HepG2 (cell line): ENCODE data around the gene RPAP2.

Experiments
- CC2D1A ChIP-seq: sonication (generic); formaldehyde crosslinking; IDR thresholded peaks from 2 replicates; pipeline ENCODE4 v1.8.1; 2023; ENCODE audit warnings: mild to moderate bottlenecking, missing genetic modification reagents
- FOXK1 ChIP-seq: sonication (generic); formaldehyde crosslinking; IDR thresholded peaks from 2 replicates; pipeline ENCODE4 v1.4.0; 2020; ENCODE audit warnings: low read depth, missing genetic modification reagents, borderline replicate concordance
- HNF4G ChIP-seq, 2 experiments: sonication (generic) in 1 of 2; formaldehyde crosslinking in 1 of 2; IDR thresholded peaks; 2 replicates each; pipeline versions ENCODE4 v1.4.0 to v1.6.1; 2011 to 2020; ENCODE audit warnings: borderline replicate concordance in 2 of 2, low read depth in 2 of 2, mild to moderate bottlenecking in 2 of 2, low read length in 1 of 2, missing genetic modification reagents in 1 of 2, moderate library complexity in 1 of 2
- HOXD1 ChIP-seq: sonication (generic); formaldehyde crosslinking; IDR thresholded peaks from 2 replicates; pipeline ENCODE4 v1.5.0; 2020; ENCODE audit warnings: missing genetic modification reagents
- NFE2L1 ChIP-seq: sonication (generic); formaldehyde crosslinking; IDR thresholded peaks from 2 replicates; pipeline ENCODE4 v1.4.0; 2020; ENCODE audit warnings: missing genetic modification reagents, mild to moderate bottlenecking, borderline replicate concordance
- POLR2AphosphoS5 ChIP-seq: IDR thresholded peaks from 2 replicates; pipeline ENCODE4 v1.6.1; 2012; ENCODE audit warnings: low read depth, low read length
- SP2 ChIP-seq: sonication (generic); formaldehyde crosslinking; IDR thresholded peaks from 2 replicates; pipeline ENCODE4 v1.5.1; 2020; ENCODE audit warnings: mild to moderate bottlenecking, missing genetic modification reagents
- ZNF253 ChIP-seq: sonication (generic); formaldehyde crosslinking; IDR thresholded peaks from 2 replicates; pipeline ENCODE4 v1.8.0; 2022; ENCODE audit warnings: mild to moderate bottlenecking, missing genetic modification reagents, borderline replicate concordance
- TF ChIP-seq, protein P1 (sequence below): sonication (generic); formaldehyde crosslinking; IDR thresholded peaks from 2 replicates; pipeline ENCODE4 v1.5.0; 2020; ENCODE audit warnings: mild to moderate bottlenecking, missing genetic modification reagents, moderate library complexity
- TF ChIP-seq, protein P2 (sequence below): sonication (generic); formaldehyde crosslinking; IDR thresholded peaks from 2 replicates; pipeline ENCODE4 v1.4.0; 2020; ENCODE audit warnings: mild to moderate bottlenecking, low read depth, missing genetic modification reagents
- TF ChIP-seq, protein P3 (sequence below), 2 experiments: sonication (generic) in 1 of 2; formaldehyde crosslinking in 1 of 2; IDR thresholded peaks; 2 replicates each; pipeline versions ENCODE4 v1.5.1 to v1.6.1; 2011 to 2020; ENCODE audit warnings: borderline replicate concordance in 1 of 2, low read depth in 1 of 2, low read length in 1 of 2, mild to moderate bottlenecking in 1 of 2, missing genetic modification reagents in 1 of 2, moderate library complexity in 1 of 2
- TF ChIP-seq, protein P4 (sequence below): IDR thresholded peaks from 2 replicates; pipeline ENCODE4 v1.6.1; 2012; ENCODE audit warnings: inconsistent platforms

DNA sequence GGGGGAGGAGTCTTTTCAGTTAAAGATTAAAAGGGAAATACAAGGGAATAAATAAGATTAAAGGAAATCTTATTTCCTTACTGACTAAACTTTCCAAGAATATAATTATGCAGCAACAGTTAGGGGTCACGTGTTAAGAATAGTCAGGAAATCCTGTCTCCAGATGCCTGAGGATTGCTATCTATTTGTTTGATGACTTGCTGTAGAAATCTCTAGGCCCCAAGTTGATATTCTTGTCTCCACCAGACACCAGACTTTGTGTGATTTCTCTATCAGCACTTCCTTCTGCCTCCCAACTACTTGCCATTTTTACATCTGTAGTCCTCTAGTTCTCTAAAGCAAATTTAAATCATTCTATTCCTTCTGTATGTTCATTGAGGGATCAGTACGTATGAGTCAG is 77.5 kb downstream of the RPAP2 start:
- no peak for TF ChIP-seq SP2 (CRISPR knock-in tag)
- no peak for TF ChIP-seq ZNF253
- TF ChIP-seq, protein P1, sequence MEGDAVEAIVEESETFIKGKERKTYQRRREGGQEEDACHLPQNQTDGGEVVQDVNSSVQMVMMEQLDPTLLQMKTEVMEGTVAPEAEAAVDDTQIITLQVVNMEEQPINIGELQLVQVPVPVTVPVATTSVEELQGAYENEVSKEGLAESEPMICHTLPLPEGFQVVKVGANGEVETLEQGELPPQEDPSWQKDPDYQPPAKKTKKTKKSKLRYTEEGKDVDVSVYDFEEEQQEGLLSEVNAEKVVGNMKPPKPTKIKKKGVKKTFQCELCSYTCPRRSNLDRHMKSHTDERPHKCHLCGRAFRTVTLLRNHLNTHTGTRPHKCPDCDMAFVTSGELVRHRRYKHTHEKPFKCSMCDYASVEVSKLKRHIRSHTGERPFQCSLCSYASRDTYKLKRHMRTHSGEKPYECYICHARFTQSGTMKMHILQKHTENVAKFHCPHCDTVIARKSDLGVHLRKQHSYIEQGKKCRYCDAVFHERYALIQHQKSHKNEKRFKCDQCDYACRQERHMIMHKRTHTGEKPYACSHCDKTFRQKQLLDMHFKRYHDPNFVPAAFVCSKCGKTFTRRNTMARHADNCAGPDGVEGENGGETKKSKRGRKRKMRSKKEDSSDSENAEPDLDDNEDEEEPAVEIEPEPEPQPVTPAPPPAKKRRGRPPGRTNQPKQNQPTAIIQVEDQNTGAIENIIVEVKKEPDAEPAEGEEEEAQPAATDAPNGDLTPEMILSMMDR (CRISPR knock-in tag): no peak
- no peak for TF ChIP-seq HNF4G (IDR thresholded peaks at IDR 0.05; ENCODE audit: borderline replicate concordance, low read depth, low read length)
- TF ChIP-seq HNF4G (CRISPR knock-in tag; IDR thresholded peaks at IDR 0.05; ENCODE audit: borderline replicate concordance, low read depth): no peak
- TF ChIP-seq, protein P2, sequence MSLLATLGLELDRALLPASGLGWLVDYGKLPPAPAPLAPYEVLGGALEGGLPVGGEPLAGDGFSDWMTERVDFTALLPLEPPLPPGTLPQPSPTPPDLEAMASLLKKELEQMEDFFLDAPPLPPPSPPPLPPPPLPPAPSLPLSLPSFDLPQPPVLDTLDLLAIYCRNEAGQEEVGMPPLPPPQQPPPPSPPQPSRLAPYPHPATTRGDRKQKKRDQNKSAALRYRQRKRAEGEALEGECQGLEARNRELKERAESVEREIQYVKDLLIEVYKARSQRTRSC (CRISPR knock-in tag): no peak
- no peak for TF ChIP-seq FOXK1 (CRISPR knock-in tag)
- TF ChIP-seq, protein P3, sequence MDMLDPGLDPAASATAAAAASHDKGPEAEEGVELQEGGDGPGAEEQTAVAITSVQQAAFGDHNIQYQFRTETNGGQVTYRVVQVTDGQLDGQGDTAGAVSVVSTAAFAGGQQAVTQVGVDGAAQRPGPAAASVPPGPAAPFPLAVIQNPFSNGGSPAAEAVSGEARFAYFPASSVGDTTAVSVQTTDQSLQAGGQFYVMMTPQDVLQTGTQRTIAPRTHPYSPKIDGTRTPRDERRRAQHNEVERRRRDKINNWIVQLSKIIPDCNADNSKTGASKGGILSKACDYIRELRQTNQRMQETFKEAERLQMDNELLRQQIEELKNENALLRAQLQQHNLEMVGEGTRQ (IDR thresholded peaks at IDR 0.05; ENCODE audit: low read depth, low read length): no peak
- TF ChIP-seq, protein P3 (CRISPR knock-in tag; IDR thresholded peaks at IDR 0.05; ENCODE audit: borderline replicate concordance): no peak
- no peak for TF ChIP-seq HOXD1 (CRISPR knock-in tag)
- no peak for TF ChIP-seq POLR2AphosphoS5
- TF ChIP-seq, protein P4, sequence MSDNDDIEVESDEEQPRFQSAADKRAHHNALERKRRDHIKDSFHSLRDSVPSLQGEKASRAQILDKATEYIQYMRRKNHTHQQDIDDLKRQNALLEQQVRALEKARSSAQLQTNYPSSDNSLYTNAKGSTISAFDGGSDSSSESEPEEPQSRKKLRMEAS: no peak
- TF ChIP-seq CC2D1A (CRISPR knock-in tag): no peak
- no peak for TF ChIP-seq NFE2L1 (CRISPR knock-in tag)
